Prostate gland (tissue), 2 donors: ENCODE measurements around the gene WAC.

Experiments used
- CTCF ChIP-seq, 4 experiments: fragments of 200-600 bp in 2 of 4; fragments of 450-650 bp in 2 of 4; sonication (generic) in 2 of 4; IDR thresholded peaks; 1 replicate in 3 of 4; 2 replicates in 1 of 4; pipeline ENCODE4 v1.5.1; 2016 to 2019; ENCODE audit warnings: antibody characterized with exemption in 4 of 4, mild to moderate bottlenecking in 2 of 4, moderate library complexity in 2 of 4
- POLR2A ChIP-seq: fragments of 450-650 bp; IDR thresholded peaks from one replicate; pipeline ENCODE4 v1.6.1; 2016; ENCODE audit warnings: antibody characterized with exemption, mild to moderate bottlenecking

- TF ChIP-seq CTCF (IDR thresholded peaks at IDR 0.05) (no peak), POLR2A (no peak)
These were observed 53.3 kb downstream of the WAC start for GRCh38 chr10:28586176-28586575.
